Left lung (tissue), 10 donors: ENCODE results near the gene TBC1D30. TPM values are rescaled to one million over a fixed set of nuclear protein-coding genes. Genes with fewer than 3 reads are reported as not detected.

Experiments used
- ATAC-seq: fragments of 200-7000 bp; cut with Tn5 transposase; one replicate; pipeline ENCODE4 v1.9.1; 2020; ENCODE audit warnings: moderate library complexity
- DNase-seq, 4 donors: peaks; one replicate each; pipeline ENCODE4 v3.0.0-alpha.2; 2013 to 2020
- H3K27ac ChIP-seq, 2 donors: fragments of 200-600 bp; sonication (generic) in 1 of 2; one replicate each; pipeline versions ENCODE4 v1.5.0 to v1.8.0; 2020 to 2021
- H3K27me3 ChIP-seq, 2 donors: fragments of 200-600 bp; sonication (generic) in 1 of 2; one replicate each; pipeline versions ENCODE4 v1.5.0 to v1.8.0; 2020 to 2021
- H3K36me3 ChIP-seq, 2 donors: fragments of 200-600 bp; sonication (generic) in 1 of 2; one replicate each; pipeline versions ENCODE4 v1.5.0 to v1.8.0; 2020 to 2021
- H3K4me1 ChIP-seq, 2 donors: fragments of 200-600 bp; one replicate each; pipeline ENCODE4 v1.8.0; 2021
- H3K4me3 ChIP-seq, 2 donors: fragments of 200-600 bp; sonication (generic) in 1 of 2; one replicate each; pipeline versions ENCODE4 v1.5.0 to v1.8.0; 2020 to 2021; ENCODE audit warnings: mild to moderate bottlenecking in 1 of 2
- H3K9me3 ChIP-seq, 2 donors: fragments of 200-600 bp; sonication (generic) in 1 of 2; one replicate each; pipeline versions ENCODE4 v1.5.0 to v1.8.0; 2020 to 2021
- intact Hi-C, 2 donors: fragments of 100-400 bp; cut with DNase I; formaldehyde crosslinking; loops; one replicate each; pipeline versions ENCODE4 v1.11.2 to v1.14.2; 2022
- polyA plus RNA-seq, 6 donors: library from polyadenylated mRNA; unstranded; fragments of 120-200 nt; gene quantifications; one replicate each; pipeline ENCODE4 v1.2.1, GENCODE V29; 2013; ENCODE audit not compliant: insufficient read length in 6 of 6
- total RNA-seq, 2 donors: library from RNA; stranded (reverse); fragmentation: NEBNext Ultra II Directional; extraction: Animal tissue kit (Norgen Biotek cat#: 25700); gene quantifications; one replicate each; pipeline ENCODE4 v1.2.1, GENCODE V29; 2021
- TF ChIP-seq, protein P1 (sequence below), 2 donors: fragments of 200-600 bp; sonication (generic) in 1 of 2; IDR thresholded peaks; one replicate each; pipeline versions ENCODE4 v1.5.0 to v1.8.0; 2021; ENCODE audit warnings: antibody characterized with exemption in 2 of 2
- donor health status: DM: no; HTN: yes; CAD: no.
- donor health status: DM: no; HTN: no; CAD: no.

The TBC1D30 gene
- total and polyA plus RNA-seq, 8 donors = 4.3 to 15.8 (median 11.0) TPM

DNA sequence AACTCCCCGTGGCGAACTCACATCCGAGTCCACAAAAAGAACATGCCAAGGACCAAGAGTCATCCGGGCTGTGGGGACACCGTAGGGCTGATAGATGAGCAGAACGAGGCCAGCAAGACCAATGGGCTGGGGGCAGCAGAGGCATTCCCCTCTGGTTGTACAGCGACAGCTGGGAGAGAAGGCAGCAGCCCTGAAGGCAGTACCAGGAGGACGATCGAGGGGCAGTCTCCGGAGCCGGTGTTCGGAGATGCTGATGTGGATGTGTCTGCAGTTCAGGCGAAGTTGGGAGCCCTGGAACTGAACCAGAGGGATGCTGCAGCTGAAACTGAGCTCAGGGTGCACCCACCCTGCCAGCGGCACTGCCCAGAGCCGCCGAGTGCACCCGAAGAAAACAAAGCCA, 50.7 kb downstream of the TBC1D30 start:
- intact Hi-C loops = no loop called here
- ATAC-seq (no peak), DNase-seq (no peak)
- no peaks in the 10 kb centered on the region for H3K4me1 ChIP-seq
- no peaks in the 10 kb centered on the region for H3K9me3 ChIP-seq
- H3K4me3 ChIP-seq = no peak overlapping the region
- no peaks in the 10 kb centered on the region for H3K36me3 ChIP-seq
- no peak overlapping the region for H3K27ac ChIP-seq
- H3K27me3 ChIP-seq = no peaks in the 10 kb centered on the region
- TF ChIP-seq, protein P1, sequence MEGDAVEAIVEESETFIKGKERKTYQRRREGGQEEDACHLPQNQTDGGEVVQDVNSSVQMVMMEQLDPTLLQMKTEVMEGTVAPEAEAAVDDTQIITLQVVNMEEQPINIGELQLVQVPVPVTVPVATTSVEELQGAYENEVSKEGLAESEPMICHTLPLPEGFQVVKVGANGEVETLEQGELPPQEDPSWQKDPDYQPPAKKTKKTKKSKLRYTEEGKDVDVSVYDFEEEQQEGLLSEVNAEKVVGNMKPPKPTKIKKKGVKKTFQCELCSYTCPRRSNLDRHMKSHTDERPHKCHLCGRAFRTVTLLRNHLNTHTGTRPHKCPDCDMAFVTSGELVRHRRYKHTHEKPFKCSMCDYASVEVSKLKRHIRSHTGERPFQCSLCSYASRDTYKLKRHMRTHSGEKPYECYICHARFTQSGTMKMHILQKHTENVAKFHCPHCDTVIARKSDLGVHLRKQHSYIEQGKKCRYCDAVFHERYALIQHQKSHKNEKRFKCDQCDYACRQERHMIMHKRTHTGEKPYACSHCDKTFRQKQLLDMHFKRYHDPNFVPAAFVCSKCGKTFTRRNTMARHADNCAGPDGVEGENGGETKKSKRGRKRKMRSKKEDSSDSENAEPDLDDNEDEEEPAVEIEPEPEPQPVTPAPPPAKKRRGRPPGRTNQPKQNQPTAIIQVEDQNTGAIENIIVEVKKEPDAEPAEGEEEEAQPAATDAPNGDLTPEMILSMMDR (IDR thresholded peaks at IDR 0.05) = no peak

DNA sequence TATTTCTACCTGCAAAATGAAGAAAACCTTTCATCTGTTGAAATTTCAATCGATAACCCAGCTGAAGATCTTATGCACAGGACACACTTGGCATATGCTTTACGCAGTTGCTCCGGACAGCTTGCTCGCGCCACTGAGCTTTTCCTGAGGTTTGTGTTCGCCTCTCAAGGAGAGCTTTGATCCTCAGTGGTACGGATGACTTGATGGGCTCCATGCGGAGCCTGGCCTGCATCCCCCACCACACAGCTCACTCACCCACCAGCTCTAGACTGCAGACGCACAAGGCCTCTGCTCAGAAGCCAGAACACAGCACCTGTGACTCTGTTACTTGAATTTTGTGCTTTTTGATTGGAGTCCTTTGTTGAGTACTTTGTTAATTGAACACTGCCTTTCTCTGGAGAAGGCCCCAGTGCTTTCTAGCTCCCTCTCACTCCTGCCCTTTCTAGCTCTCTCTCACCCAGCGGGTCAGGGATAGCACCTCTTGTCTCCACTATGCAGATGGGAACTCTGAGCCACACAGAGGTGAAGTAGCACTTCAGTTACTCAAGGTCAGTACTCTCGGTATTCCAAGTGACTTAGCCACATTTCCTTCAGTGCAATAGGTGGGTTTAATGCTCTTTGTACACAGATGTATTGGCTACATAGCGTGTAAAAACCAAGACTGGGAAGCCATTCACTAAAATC, 52.1 kb downstream of the TBC1D30 start:
- ATAC-seq (no peak), DNase-seq (no peak)
- Histone ChIP-seq H3K4me3 (no peak overlapping the region), H3K36me3 (no peaks in the 10 kb centered on the region), H3K27ac (no peak overlapping the region), H3K4me1 (no peaks in the 10 kb centered on the region), H3K9me3 (no peaks in the 10 kb centered on the region), H3K27me3 (no peaks in the 10 kb centered on the region)
- TF ChIP-seq, protein P1 (IDR thresholded peaks at IDR 0.05) = no peak
- intact Hi-C loops = no loop called here

GRCh38 chr12:64877363-64878004, 53.0 kb downstream of the TBC1D30 start:
- no peak overlapping the region for H3K27ac ChIP-seq
- intact Hi-C loops = no loop called here
- H3K4me3 ChIP-seq = no peak overlapping the region
- no peak for DNase-seq
- no peaks in the 10 kb centered on the region for H3K9me3 ChIP-seq
- H3K4me1 ChIP-seq = no peaks in the 10 kb centered on the region
- H3K27me3 ChIP-seq = no peaks in the 10 kb centered on the region
- TF ChIP-seq, protein P1 (IDR thresholded peaks at IDR 0.05) = no peak
- no peak for ATAC-seq
- H3K36me3 ChIP-seq = no peaks in the 10 kb centered on the region

- no peaks in the 10 kb centered on the region for H3K27me3 ChIP-seq
- no peak for DNase-seq
- TF ChIP-seq, protein P1 (IDR thresholded peaks at IDR 0.05) = no peak
- no peaks in the 10 kb centered on the region for H3K4me1 ChIP-seq
- intact Hi-C loops = no loop called here
- H3K36me3 ChIP-seq = no peaks in the 10 kb centered on the region
- no peaks in the 10 kb centered on the region for H3K9me3 ChIP-seq
- no peak overlapping the region for H3K4me3 ChIP-seq
- no peak overlapping the region for H3K27ac ChIP-seq
- no peak for ATAC-seq
Measured at GRCh38 chr12:64882687-64883086, 58.2 kb downstream of the TBC1D30 start.

DNA sequence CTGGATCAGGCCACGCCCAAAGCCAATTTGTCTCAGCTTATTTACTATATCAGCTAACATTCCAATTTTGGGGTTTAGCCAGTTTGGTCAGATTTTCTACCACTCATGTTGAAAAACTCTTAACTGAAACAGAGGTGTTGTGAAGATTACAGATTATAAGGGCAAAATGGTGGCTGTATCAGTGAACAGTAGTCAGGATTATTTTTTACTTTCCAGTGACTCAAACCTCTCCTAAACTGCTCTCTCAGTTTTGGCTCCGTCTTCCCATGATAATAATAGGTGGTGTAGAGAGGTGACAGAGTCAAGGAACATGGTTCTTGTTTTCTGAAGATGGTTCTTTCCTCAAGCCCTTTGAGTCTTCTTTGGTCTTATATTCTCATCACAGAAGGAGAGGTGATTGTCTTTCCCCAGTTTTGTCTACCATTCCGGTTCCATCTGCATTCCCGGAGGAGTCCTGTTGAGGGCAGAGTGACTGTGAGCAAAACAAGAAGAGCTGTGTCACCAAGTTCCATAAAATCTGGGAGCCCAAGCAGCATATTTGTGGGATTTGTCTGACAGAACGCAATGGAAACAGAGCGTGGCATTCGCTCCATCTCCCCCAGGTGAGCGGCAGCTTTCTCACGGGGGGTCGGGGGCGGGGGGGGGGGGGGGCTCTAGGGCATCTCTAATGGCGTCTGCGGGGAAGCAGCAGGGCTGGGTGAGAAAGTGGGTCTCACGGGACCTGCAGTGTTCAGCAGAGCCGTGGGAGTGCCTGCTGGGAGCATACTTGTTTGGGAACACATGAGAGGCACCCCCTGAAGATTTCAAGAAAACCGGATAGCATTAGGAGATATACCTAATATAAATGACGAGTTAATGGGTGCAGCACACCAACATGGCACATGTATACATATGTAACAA, 59.1 kb downstream of the TBC1D30 start:
- TF ChIP-seq, protein P1 (IDR thresholded peaks at IDR 0.05) = no peak
- Histone ChIP-seq H3K9me3 (no peaks in the 10 kb centered on the region), H3K27me3 (no peaks in the 10 kb centered on the region), H3K4me3 (no peak overlapping the region), H3K27ac (no peak overlapping the region), H3K36me3 (no peaks in the 10 kb centered on the region), H3K4me1 (no peaks in the 10 kb centered on the region)
- intact Hi-C loops = no loop called here
- ATAC-seq (no peak), DNase-seq (no peak)
